Loucy (cell line): ENCODE results near the gene CD320.

ENCODE experiments used
- CTCF ChIP-seq: fragments of 200-600 bp; sonication (generic); conservative IDR thresholded peaks from 2 replicates; pipeline ENCODE4 v1.5.1; 2014; ENCODE audit warnings: mild to moderate bottlenecking, antibody characterized with exemption, low read length
- EZH2phosphoT487 ChIP-seq: fragments of 200-600 bp; IDR thresholded peaks from 2 replicates; pipeline ENCODE4 v1.6.1; 2018; ENCODE audit warnings: antibody characterized with exemption, mild to moderate bottlenecking, moderate library complexity, borderline replicate concordance

GRCh38 chr19:8305798-8306197 is 2.4 kb downstream of the CD320 start:
- TF ChIP-seq CTCF (no peak), EZH2phosphoT487 (no peak)
